ENCODE results near the gene PIM1. TPM values are rescaled to one million over a fixed set of nuclear protein-coding genes. Genes with fewer than 3 reads are reported as not detected.
A peak's percentile ranks its signal among the peaks of the same experiment; 100 is the strongest.

The PIM1 gene
- total and polyA plus RNA-seq, 9 of the 15 experiments (the other 6 are each of a cell fraction or from before 2014, with no cell fraction given): 19.0 to 789 (median 212) TPM

DNA sequence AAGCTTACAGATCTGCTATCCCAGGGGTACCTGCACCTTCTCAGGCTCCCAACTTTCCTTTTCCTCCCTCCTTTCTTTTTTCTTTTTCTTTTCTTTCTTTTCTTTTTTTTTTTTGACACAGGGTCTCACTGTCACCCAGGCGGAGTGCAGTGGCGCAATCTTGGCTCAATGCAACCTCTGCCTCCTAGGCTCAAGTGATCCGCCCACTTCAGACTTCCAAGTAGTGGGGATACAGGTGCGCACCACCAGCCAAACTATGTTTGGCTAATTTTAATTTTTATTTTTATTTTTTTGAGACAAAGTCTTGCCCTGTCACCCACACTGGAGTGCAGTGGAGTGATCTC is 36.0 kb downstream of the PIM1 start (continued):
- TF ChIP-seq CHD4 (IDR thresholded peaks at IDR 0.05; ENCODE audit: insufficient read depth, insufficient replicate concordance, low read depth, low read length, poor library complexity, severe bottlenecking): no peak
- no peak for TF ChIP-seq ZEB2 (IDR thresholded peaks at IDR 0.05)
- TF ChIP-seq, protein P1, sequence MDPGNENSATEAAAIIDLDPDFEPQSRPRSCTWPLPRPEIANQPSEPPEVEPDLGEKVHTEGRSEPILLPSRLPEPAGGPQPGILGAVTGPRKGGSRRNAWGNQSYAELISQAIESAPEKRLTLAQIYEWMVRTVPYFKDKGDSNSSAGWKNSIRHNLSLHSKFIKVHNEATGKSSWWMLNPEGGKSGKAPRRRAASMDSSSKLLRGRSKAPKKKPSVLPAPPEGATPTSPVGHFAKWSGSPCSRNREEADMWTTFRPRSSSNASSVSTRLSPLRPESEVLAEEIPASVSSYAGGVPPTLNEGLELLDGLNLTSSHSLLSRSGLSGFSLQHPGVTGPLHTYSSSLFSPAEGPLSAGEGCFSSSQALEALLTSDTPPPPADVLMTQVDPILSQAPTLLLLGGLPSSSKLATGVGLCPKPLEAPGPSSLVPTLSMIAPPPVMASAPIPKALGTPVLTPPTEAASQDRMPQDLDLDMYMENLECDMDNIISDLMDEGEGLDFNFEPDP (CRISPR knock-in tag; IDR thresholded peaks at IDR 0.05): no peak
- no peak for TF ChIP-seq BCL6 (CRISPR knock-in tag; IDR thresholded peaks at IDR 0.05)
- 0 out of 2 replicates have a peak, but pooled peaks have one; percentile 1 for TF ChIP-seq ZFX (CRISPR knock-in tag; IDR thresholded peaks at IDR 0.05)
- no peak for TF ChIP-seq CAMTA2 (CRISPR knock-in tag; conservative IDR thresholded peaks at IDR 0.05)
- TF ChIP-seq HDGF (IDR thresholded peaks at IDR 0.05): peak; percentile 14; the same call in 1 of the 2 replicates
- TF ChIP-seq HIVEP1 (CRISPR knock-in tag; IDR thresholded peaks at IDR 0.05): no peak
- TF ChIP-seq, protein P2, sequence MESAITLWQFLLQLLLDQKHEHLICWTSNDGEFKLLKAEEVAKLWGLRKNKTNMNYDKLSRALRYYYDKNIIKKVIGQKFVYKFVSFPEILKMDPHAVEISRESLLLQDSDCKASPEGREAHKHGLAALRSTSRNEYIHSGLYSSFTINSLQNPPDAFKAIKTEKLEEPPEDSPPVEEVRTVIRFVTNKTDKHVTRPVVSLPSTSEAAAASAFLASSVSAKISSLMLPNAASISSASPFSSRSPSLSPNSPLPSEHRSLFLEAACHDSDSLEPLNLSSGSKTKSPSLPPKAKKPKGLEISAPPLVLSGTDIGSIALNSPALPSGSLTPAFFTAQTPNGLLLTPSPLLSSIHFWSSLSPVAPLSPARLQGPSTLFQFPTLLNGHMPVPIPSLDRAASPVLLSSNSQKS (CRISPR knock-in tag; IDR thresholded peaks at IDR 0.05): no peak
- TF ChIP-seq, protein P3, sequence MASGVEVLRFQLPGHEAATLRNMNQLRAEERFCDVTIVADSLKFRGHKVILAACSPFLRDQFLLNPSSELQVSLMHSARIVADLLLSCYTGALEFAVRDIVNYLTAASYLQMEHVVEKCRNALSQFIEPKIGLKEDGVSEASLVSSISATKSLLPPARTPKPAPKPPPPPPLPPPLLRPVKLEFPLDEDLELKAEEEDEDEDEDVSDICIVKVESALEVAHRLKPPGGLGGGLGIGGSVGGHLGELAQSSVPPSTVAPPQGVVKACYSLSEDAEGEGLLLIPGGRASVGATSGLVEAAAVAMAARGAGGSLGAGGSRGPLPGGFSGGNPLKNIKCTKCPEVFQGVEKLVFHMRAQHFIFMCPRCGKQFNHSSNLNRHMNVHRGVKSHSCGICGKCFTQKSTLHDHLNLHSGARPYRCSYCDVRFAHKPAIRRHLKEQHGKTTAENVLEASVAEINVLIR (CRISPR knock-in tag; IDR thresholded peaks at IDR 0.05): no peak
- TF ChIP-seq MTA3 (IDR thresholded peaks at IDR 0.05; ENCODE audit: borderline replicate concordance): no peak
- no peak for TF ChIP-seq FOXK1 (CRISPR knock-in tag; IDR thresholded peaks at IDR 0.05; ENCODE audit: borderline replicate concordance)
- TF ChIP-seq XRCC4 (IDR thresholded peaks at IDR 0.05; ENCODE audit: extremely low read depth, insufficient read depth, insufficient read length): no peak
- no peak for TF ChIP-seq ILK (tag; IDR thresholded peaks at IDR 0.05; ENCODE audit: borderline replicate concordance, low read depth)
- TF ChIP-seq POLR2H (tag; IDR thresholded peaks at IDR 0.05; ENCODE audit: low read depth): no peak
- TF ChIP-seq, protein P4, sequence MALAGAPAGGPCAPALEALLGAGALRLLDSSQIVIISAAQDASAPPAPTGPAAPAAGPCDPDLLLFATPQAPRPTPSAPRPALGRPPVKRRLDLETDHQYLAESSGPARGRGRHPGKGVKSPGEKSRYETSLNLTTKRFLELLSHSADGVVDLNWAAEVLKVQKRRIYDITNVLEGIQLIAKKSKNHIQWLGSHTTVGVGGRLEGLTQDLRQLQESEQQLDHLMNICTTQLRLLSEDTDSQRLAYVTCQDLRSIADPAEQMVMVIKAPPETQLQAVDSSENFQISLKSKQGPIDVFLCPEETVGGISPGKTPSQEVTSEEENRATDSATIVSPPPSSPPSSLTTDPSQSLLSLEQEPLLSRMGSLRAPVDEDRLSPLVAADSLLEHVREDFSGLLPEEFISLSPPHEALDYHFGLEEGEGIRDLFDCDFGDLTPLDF (CRISPR knock-in tag; IDR thresholded peaks at IDR 0.05): no peak
- no peak for TF ChIP-seq CBX2 (IDR thresholded peaks at IDR 0.05; ENCODE audit: insufficient read depth, low read length, poor library complexity, severe bottlenecking)
- no peak for TF ChIP-seq NR3C1 (CRISPR knock-in tag; IDR thresholded peaks at IDR 0.05)
- TF ChIP-seq, protein P5, sequence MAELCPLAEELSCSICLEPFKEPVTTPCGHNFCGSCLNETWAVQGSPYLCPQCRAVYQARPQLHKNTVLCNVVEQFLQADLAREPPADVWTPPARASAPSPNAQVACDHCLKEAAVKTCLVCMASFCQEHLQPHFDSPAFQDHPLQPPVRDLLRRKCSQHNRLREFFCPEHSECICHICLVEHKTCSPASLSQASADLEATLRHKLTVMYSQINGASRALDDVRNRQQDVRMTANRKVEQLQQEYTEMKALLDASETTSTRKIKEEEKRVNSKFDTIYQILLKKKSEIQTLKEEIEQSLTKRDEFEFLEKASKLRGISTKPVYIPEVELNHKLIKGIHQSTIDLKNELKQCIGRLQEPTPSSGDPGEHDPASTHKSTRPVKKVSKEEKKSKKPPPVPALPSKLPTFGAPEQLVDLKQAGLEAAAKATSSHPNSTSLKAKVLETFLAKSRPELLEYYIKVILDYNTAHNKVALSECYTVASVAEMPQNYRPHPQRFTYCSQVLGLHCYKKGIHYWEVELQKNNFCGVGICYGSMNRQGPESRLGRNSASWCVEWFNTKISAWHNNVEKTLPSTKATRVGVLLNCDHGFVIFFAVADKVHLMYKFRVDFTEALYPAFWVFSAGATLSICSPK (IDR thresholded peaks at IDR 0.05; ENCODE audit: borderline replicate concordance): no peak
- TF ChIP-seq FUS (optimal IDR thresholded peaks at IDR 0.05; ENCODE audit: low read depth, low read length): no peak
- TF ChIP-seq ZNF766 (CRISPR knock-in tag; conservative IDR thresholded peaks at IDR 0.05): peak; percentile 71
- TF ChIP-seq TRIM24 (IDR thresholded peaks at IDR 0.05): 0 out of 4 replicates have a peak, but pooled peaks of 1 of the 2 experiments have one; percentile 17
- TF ChIP-seq HOXB6 (CRISPR knock-in tag; IDR thresholded peaks at IDR 0.05; ENCODE audit: borderline replicate concordance): no peak
- no peak for TF ChIP-seq KDM4B (IDR thresholded peaks at IDR 0.05; ENCODE audit: borderline replicate concordance in 2 of 2, low read depth in 1 of 2)
